CD14-positive monocyte (primary cell): ENCODE measurements around the gene KIAA1614. TPM values are rescaled to one million over a fixed set of nuclear protein-coding genes. Genes with fewer than 3 reads are reported as not detected.

Experiments
- DNase-seq, 3 donors: peaks; one replicate each; pipeline ENCODE4 v3.0.0-alpha.2; 2011 to 2022
- H2AFZ ChIP-seq: 2 replicates; pipeline ENCODE4 v1.6.0; 2012; ENCODE audit warnings: mild to moderate bottlenecking, low read depth, low read length, inconsistent platforms; ENCODE audit not compliant: insufficient read depth, poor library complexity, severe bottlenecking
- H3K27ac ChIP-seq, 2 donors: 1 replicate in 1 of 2; 2 replicates in 1 of 2; pipeline ENCODE4 v1.5.1; 2012 to 2013; ENCODE audit warnings: low read length in 2 of 2, control low read depth in 1 of 2, inconsistent platforms in 1 of 2, low read depth in 1 of 2, mild to moderate bottlenecking in 1 of 2
- H3K27me3 ChIP-seq, 2 donors: one replicate each; pipeline versions ENCODE4 v1.6.0 to v1.6.1; 2011 to 2013; ENCODE audit warnings: low read length in 2 of 2; ENCODE audit not compliant: control insufficient read depth in 2 of 2, insufficient read depth in 2 of 2
- H3K36me3 ChIP-seq, 2 donors: replicated peaks in 1 of 2; 1 replicate in 1 of 2; 2 replicates in 1 of 2; pipeline versions ENCODE4 v1.5.1 to v1.6.1; 2012 to 2013; ENCODE audit warnings: low read length in 2 of 2, control low read depth in 1 of 2, inconsistent platforms in 1 of 2, mild to moderate bottlenecking in 1 of 2; ENCODE audit not compliant: insufficient read depth in 2 of 2, control insufficient read depth in 1 of 2
- H3K4me1 ChIP-seq, 2 donors: 1 replicate in 1 of 2; 2 replicates in 1 of 2; pipeline versions ENCODE4 v1.5.1 to v1.6.1; 2012 to 2013; ENCODE audit warnings: low read length in 2 of 2, control low read depth in 1 of 2, inconsistent platforms in 1 of 2, mild to moderate bottlenecking in 1 of 2, moderate library complexity in 1 of 2; ENCODE audit not compliant: insufficient read depth in 2 of 2, control insufficient read depth in 1 of 2
- H3K4me2 ChIP-seq: replicated peaks from 2 replicates; pipeline ENCODE3; 2012; ENCODE audit warnings: low read length, moderate library complexity, mild to moderate bottlenecking; ENCODE audit not compliant: poor library complexity, severe bottlenecking; ENCODE audit errors: extremely low read depth
- H3K4me3 ChIP-seq, 3 experiments: fragments of 200-600 bp in 1 of 3; sonication (generic) in 1 of 3; replicated peaks in 1 of 3; 1 replicate in 2 of 3; 2 replicates in 1 of 3; pipeline ENCODE4 v1.5.1; 2011 to 2013; ENCODE audit warnings: low read length in 3 of 3, mild to moderate bottlenecking in 3 of 3, control low read depth in 2 of 3, low read depth in 2 of 3, inconsistent platforms in 1 of 3, moderate library complexity in 1 of 3
- H3K79me2 ChIP-seq: 2 replicates; pipeline ENCODE4 v1.6.0; 2012; ENCODE audit warnings: mild to moderate bottlenecking, control low read depth, inconsistent platforms, low read length, moderate library complexity; ENCODE audit not compliant: insufficient read depth
- H3K9ac ChIP-seq: 2 replicates; pipeline ENCODE4 v1.6.0; 2017; ENCODE audit warnings: low read length, mild to moderate bottlenecking; ENCODE audit not compliant: insufficient read depth, poor library complexity, severe bottlenecking
- H3K9me3 ChIP-seq, 2 donors: replicated peaks in 1 of 2; 1 replicate in 1 of 2; 2 replicates in 1 of 2; pipeline versions ENCODE4 v1.5.1 to v1.6.1; 2012 to 2013; ENCODE audit warnings: low read length in 2 of 2, control low read depth in 1 of 2; ENCODE audit not compliant: control insufficient read depth in 1 of 2, insufficient read depth in 1 of 2
- H4K20me1 ChIP-seq: 2 replicates; pipeline ENCODE4 v1.6.0; 2012; ENCODE audit warnings: mild to moderate bottlenecking, low read length, control low read depth, moderate library complexity; ENCODE audit not compliant: insufficient read depth
- H3K27ac Mint-ChIP-seq, 7 donors: one replicate each; pipeline ENCODE4 v1.8.0; 2020; ENCODE audit warnings: mild to moderate bottlenecking in 7 of 7, mixed read lengths in 7 of 7, moderate library complexity in 6 of 7, inconsistent platforms in 2 of 7
- H3K27me3 Mint-ChIP-seq, 3 donors: one replicate each; pipeline ENCODE4 v1.8.0; 2021 to 2022; ENCODE audit warnings: low read depth in 3 of 3, mild to moderate bottlenecking in 3 of 3, mixed read lengths in 3 of 3, moderate library complexity in 3 of 3, inconsistent platforms in 1 of 3
- H3K36me3 Mint-ChIP-seq, 2 donors: one replicate each; pipeline ENCODE4 v1.8.0; 2020; ENCODE audit warnings: mixed read lengths in 2 of 2, inconsistent platforms in 1 of 2, mild to moderate bottlenecking in 1 of 2
- H3K4me1 Mint-ChIP-seq: one replicate; pipeline ENCODE4 v1.8.0; 2020; ENCODE audit warnings: mild to moderate bottlenecking, mixed read lengths
- H3K4me3 Mint-ChIP-seq, 2 donors: one replicate each; pipeline ENCODE4 v1.8.0; 2020; ENCODE audit warnings: mild to moderate bottlenecking in 2 of 2, mixed read lengths in 2 of 2, moderate library complexity in 1 of 2
- H3K9me3 Mint-ChIP-seq, 7 donors: one replicate each; pipeline ENCODE4 v1.8.0; 2020 to 2022; ENCODE audit warnings: mixed read lengths in 7 of 7, mild to moderate bottlenecking in 6 of 7, moderate library complexity in 6 of 7, inconsistent platforms in 2 of 7
- CTCF ChIP-seq: fragments of 200-600 bp; IDR thresholded peaks from one replicate; pipeline ENCODE4 v1.8.0; 2022; ENCODE audit warnings: antibody characterized with exemption, mild to moderate bottlenecking
- WGBS: methylation state at CpG from one replicate; pipeline ENCODE4 v1.1.5; 2013; ENCODE audit warnings: missing lambda C conversion rate; ENCODE audit not compliant: insufficient coverage; 5-methylcytosine and 5-hydroxymethylcytosine counted together
- intact Hi-C, 2 donors: fragments of 100-400 bp; cut with micrococcal nuclease; formaldehyde crosslinking; loops; one replicate each; pipeline versions ENCODE4 v1.15.0 to v1.15.1; 2023
- polyA plus RNA-seq, 3 donors: library from polyadenylated mRNA; depleted of rRNA in 1 of 3; unstranded in 2 of 3; stranded (reverse) in 1 of 3; fragments of 300-500 nt in 2 of 3; fragments of >200 nt in 1 of 3; fragmentation: Illumina TruSeq in 2 of 3; gene quantifications; 1 replicate in 2 of 3; 2 replicates in 1 of 3; pipeline ENCODE4 v1.2.3, GENCODE V29; 2012 to 2021

The KIAA1614 gene
- polyA plus RNA-seq, 3 donors, result 0.08 TPM; not detected in 2

GRCh38 chr1:180921891-180922630 is 9.4 kb downstream of the KIAA1614 start:
- H2AFZ ChIP-seq, result no peak overlapping the region
- H3K4me3 ChIP-seq, result no peak overlapping the region
- peaks cover 0 to 3% (median 0%) of the 10 kb centered on the region in 7 donors for H3K9me3 Mint-ChIP-seq
- TF ChIP-seq CTCF, result no peak
- H3K27ac Mint-ChIP-seq, result no peak overlapping the region
- H3K9me3 ChIP-seq, result no peaks in the 10 kb centered on the region
- no peak for DNase-seq
- no peak overlapping the region for H3K9ac ChIP-seq
- H4K20me1 ChIP-seq, result no peaks in the 10 kb centered on the region
- H3K4me1 ChIP-seq, result peaks cover 0 to 8% of the 10 kb centered on the region in 2 donors
- H3K4me3 Mint-ChIP-seq, result no peak overlapping the region
- intact Hi-C loops, result no loop called here
- 100% methylated on average over 2 of the region's 21 CpGs for whole genome bisulfite sequencing
- H3K27me3 Mint-ChIP-seq, result peaks cover 3 to 11% (median 8%) of the 10 kb centered on the region in 3 donors
- no peaks in the 10 kb centered on the region for H3K36me3 ChIP-seq
- no peaks in the 10 kb centered on the region for H3K27me3 ChIP-seq
- no peak overlapping the region for H3K4me2 ChIP-seq
- no peaks in the 10 kb centered on the region for H3K79me2 ChIP-seq
- no peak overlapping the region for H3K27ac ChIP-seq
- no peaks in the 10 kb centered on the region for H3K36me3 Mint-ChIP-seq
- H3K4me1 Mint-ChIP-seq, result peaks cover 10% of the 10 kb centered on the region

GRCh38 chr1:180922631-180923015 is 9.9 kb downstream of the KIAA1614 start:
- intact Hi-C loops, result no loop called here
- no peak overlapping the region for H3K4me3 ChIP-seq
- WGBS, result 96% methylated on average over 4 of the region's 8 CpGs
- peaks cover 3 to 8% (median 6%) of the 10 kb centered on the region in 3 donors for H3K27me3 Mint-ChIP-seq
- H3K36me3 Mint-ChIP-seq, result no peaks in the 10 kb centered on the region
- DNase-seq, result no peak
- H3K36me3 ChIP-seq, result no peaks in the 10 kb centered on the region
- H3K27me3 ChIP-seq, result no peaks in the 10 kb centered on the region
- no peak overlapping the region for H3K4me3 Mint-ChIP-seq
- H3K27ac Mint-ChIP-seq, result no peak overlapping the region
- no peak overlapping the region for H3K9ac ChIP-seq
- H3K4me2 ChIP-seq, result no peak overlapping the region
- TF ChIP-seq CTCF, result no peak
- H3K4me1 ChIP-seq, result peaks cover 0 to 8% of the 10 kb centered on the region in 2 donors
- H4K20me1 ChIP-seq, result no peaks in the 10 kb centered on the region
- no peak overlapping the region for H2AFZ ChIP-seq
- H3K79me2 ChIP-seq, result no peaks in the 10 kb centered on the region
- H3K4me1 Mint-ChIP-seq, result peaks cover 10% of the 10 kb centered on the region
- peaks cover 0 to 3% (median 0%) of the 10 kb centered on the region in 7 donors for H3K9me3 Mint-ChIP-seq
- H3K27ac ChIP-seq, result no peak overlapping the region
- H3K9me3 ChIP-seq, result no peaks in the 10 kb centered on the region
